ENCODE results near the gene HS2ST1.
A peak's percentile ranks its signal among the peaks of the same experiment; 100 is the strongest.
"Not testable (repeated sequence)": the region's sequence is repeated elsewhere in the genome, so short reads cannot be mapped to it uniquely, and the experiment has no call there.

HS2ST1 gene

DNA sequence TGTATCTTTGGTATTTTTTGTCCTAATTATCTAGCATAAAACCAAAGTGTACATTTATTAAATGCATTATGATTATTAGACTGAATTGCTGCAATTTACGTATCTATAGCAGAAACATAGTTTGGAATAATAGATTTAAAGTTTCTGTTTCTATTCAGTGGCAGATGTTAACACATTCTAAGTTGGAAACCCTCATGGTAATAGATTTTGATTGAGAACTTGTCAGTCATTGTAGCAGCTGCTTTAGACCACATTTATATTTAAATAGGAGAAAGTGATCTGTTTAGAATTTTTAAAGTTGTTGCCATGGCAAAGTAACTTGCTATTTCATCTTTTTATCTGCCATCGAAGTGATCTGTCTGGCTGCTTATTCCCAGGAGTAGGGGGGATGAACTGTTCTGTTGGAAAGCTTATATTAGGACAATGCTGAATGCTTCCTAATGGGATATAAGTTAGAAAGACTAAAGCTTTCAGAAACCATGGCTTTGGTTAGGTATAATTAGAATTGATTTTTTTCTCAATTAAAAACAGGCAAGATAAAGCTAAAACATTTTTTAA is 61.6 kb downstream of the HS2ST1 start:
- DNase-seq: no peak

DNA sequence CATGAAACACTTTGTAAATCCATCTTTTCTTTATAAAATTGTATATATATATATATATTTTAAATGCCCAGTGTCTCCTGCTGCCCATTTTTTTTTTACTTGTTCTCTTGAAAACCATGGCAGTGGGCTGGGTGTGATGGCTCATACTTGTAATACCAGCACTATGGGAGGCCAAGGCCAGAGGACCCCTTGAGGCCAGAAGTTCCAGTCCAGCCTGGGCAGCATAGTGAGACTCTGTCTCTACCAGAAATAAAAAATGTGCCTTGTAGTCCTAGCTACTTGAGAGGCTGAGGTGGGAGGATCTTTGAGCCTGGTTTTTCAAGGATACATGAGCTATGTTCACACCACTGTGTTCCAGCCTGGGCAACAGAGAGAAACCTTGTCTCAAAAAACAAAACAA is 62.2 kb downstream of the HS2ST1 start:
- no peak for DNase-seq

DNA sequence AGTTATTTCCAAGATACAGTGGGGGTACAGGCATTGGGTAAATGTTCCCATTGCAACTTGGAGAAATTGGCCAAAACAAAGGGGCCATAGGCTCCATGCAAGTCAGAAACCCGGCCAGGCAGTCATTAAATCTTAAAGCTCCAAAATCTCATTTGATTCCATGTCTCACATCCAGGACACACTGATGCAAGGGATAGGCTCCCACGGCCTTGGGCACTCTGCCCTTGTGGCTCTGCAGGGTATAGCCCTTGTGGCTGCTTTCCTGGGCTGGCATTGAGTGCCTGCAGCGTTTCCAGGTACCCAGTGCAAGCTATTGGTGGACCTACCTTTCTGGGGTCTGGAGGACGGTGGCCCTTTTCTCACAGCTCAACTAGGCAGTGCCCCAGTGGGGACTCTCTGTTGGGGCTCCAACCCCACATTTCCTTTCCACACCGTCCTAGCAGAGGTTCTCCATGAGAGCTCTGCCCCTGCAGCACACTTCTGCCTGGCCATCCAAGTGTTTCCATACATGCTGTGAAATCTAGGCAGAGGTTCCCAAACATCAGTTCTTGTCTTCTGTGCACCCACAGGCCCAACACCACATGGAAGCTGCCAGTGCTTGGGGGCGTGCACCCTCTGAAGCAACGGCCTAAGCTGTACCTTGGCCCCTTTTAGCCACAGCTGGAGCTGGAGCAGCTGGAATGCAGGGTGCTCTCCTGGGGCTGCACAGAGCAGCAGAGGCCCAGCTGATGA is 67.2 kb downstream of the HS2ST1 start:
- DNase-seq: no peak

DNA sequence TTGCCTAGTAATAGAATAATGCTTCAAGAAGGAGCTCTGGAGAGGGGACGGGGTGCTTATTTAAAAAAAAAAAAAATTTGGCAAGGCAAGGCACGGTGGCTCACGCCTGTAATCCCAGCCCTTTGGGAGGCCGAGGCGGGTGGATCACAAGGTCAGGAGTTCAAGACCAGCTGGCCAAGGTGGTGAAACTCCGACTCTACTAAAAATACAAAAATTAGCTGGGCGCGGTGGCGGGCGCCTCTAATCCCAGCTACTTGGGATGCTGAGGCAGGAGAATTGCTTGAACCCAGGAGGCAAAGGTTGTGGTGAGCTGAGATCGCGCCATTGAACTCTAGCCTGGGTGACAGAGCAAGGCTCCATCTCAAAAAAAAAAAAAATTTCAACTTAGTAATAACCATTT is 69.2 kb downstream of the HS2ST1 start:
- not testable (repeated sequence) for DNase-seq

DNA sequence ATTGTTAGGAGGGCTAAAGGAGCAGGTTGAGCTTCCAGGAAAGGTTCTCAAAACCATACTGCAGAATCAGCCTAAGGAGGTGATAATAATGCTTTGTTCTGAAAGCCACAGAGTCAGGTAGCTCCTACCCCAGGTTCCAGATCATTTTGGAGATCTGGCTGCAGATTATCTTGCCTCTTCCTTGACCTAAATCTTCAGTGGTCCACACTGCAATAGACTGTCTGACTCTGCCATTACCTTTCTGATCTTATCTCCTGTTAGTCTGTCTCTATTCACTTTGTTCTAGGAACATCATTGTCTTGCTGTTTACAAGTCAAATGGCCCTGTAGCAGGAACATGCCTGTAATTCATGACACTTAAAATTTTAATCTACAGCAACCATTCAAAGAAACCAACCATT is 73.0 kb downstream of the HS2ST1 start:
- no peak for DNase-seq

DNA sequence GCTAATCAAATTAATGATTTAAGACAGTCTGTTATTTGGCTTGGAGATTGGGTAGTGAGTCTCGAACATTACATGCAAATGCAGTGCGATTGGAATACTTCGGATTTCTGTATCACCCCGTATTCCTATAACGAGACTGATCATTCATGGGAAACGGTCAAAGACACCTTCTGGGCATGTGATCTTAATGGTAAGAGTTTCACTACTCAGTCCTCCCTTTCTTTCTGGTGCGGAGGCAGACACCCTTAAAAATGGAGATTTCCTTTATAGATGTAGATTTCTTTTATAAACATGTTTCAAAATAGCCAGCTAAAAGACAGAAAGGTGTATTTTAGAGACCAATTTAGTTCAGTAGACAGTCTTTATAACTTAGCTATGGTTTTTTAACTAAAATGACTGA is 74.4 kb downstream of the HS2ST1 start:
- DNase-seq: no peak

DNA sequence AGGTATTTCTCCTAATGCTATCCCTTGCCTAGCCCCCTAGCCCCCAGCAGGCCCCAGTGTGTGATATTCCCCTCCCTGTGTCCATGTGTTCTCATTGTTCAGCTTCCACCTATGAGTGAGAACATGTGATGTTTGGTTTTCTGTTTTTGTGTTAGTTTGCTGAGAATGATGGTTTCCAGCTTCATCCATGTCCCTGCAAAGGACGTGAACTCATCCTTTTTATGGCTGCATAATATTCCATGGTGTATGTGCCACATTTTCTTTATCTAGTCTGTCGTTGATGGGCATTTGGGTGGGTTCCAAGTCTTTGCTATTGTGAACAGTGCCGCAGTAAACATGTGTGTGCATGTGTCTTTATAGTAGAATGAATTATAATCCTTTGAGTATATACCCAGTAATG is 75.3 kb downstream of the HS2ST1 start:
- not testable (repeated sequence) for DNase-seq

DNA sequence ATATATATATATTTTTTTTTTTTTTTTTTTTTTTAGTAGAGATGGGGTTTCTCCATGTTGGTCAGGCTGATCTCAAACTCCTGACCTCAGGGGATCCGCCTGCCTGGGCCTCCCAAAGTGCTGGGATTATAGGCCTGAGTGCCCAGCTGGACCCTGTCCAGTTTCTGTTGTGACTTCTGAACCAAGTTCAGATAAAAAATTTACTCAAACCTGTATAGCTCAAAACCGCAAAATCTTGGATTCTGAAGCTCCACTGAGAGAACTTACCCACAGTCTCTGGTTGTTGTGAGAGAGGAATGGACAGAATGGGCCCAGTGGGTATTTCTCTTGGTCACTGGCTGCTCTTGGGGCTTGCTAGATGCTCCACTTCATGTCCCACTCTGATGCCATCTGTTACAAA is 76.4 kb downstream of the HS2ST1 start:
- no peak for DNase-seq

DNA sequence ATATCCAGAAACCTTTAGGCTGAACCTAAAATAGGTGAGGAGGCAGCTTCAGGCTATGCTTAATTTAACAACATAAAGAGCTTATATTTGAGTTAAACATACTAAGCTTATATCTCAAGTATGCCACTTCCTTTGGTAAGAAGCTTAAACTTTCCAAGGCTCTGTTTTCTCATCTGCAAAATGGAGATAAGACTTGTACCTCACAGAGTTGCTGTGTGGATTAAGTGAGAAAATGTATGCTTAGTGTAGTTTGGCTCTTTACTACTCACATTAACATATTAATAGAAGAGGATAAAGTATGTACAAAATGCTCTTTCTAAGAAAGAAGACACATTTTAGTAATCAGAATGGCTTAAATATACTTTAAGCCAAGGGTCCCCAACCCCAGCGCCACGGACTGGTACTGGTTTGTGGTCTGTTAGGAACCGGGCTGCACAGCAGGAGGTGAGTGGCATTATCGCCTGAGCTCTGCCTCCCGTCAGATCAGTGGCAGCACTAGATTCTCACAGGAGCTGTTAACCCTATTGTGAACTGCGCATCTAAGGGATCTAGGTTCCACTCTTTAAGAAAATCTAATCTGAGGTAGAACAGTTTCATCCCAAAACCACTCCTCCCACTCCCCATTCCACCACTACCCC is 77.2 kb downstream of the HS2ST1 start:
- DNase-seq: no peak

DNA sequence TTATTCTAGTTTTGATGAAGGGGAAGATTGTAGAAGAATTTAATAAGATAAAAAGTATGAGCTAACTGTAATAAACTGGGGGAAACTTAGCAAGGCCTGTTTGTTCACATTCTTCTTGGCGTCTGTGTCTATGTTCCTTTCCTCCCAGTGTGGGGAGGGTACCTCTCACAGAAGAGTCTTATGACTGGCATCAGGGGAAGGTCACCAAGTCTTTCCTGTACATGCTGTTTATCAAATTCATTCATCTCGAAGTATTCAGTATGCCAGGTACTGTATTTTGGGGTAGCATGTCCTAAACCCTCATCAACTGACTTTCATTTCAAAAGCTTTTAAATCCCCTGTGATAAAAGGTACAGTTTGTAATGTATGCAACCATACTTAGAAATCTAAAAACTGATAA is 78.4 kb downstream of the HS2ST1 start:
- no peak for DNase-seq

DNA sequence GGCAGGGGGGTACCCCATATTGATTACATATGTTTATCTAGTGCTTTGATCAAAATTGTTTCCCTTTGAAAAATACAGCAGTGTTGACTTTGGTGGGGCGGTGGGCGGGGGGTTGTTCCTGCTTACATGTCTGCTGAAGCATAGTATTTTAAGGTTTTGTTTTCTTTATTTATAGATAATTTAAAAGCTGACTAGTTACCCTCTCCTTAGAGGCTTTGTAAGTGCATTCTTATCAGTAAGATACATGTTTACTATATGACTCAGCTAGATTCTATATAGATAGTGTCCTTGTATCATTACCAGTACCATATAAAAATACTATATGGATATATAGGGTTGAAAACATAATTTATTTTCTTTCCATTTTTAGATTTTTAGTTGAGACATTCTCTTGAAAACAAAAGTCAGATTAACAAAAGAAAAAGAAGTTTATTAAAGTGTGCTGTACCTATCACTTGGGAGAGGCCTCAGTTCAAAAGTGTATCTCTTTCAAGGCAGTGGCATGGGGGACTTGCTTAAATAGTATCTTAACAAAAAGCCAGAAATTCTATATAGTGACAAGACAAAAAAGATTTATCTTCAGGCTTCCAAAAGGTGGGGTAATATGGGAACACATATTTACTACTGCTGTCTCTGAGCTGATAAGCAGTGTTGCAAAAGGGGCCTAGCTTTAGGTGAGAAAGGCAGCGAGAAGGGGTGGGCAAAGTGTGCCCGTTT is 79.0 kb downstream of the HS2ST1 start:
- no peak for DNase-seq

DNA sequence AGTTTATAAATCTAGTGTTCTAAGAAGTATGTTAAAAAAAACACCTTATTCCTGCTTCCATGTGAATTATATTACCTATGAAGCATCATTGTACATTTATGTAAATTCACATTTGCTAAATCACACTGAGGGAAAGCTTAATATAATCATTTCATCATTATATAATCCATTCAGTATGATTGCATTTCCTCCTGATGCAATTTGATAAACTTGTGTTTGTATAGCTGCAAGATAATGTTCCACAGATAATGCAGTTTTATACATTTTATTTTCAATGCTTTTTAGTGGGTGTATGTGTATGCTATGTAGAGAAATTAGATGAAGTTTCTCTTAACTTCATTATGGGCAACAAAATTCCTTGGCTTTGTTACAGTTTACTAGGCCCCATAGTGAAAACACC is 79.6 kb downstream of the HS2ST1 start:
- no peak for DNase-seq

DNA sequence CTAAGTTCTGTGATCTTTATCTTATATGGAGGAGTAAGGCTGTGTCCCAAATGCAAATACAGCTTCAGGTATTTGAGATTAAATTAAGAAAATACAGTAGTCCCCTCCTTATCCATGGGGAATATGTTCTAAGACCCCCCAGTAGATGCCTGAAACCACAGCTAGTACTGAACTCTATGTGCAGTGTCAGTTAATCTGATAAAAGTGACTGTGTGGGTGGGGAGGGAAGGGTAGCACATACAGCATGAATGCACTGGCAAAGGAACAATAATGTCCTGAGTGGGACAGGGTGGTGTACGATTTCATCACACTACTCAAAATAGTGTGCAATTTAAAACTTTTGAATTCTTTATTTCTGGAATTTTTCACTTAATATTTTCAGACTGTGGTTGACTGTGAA is 83.1 kb downstream of the HS2ST1 start:
- no peak for DNase-seq

DNA sequence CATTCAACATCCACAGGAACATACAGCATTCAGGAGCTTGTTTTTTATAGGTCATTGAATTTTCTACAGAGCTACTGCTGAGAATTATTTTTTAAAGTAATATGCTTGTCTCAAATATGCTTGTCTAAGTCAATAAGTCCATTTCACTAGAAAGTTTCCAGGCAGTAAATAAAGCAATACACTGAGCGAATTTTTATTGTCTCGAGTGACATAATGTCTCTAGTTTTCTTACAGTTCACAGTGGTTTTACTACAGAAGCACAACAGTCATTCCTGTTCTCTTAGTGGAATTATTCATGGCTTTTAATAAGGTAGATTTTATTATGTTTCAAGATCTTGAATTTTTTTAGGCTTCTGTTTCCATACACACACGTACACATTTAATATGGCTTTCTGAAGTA is 83.8 kb downstream of the HS2ST1 start:
- DNase-seq: no peak

DNA sequence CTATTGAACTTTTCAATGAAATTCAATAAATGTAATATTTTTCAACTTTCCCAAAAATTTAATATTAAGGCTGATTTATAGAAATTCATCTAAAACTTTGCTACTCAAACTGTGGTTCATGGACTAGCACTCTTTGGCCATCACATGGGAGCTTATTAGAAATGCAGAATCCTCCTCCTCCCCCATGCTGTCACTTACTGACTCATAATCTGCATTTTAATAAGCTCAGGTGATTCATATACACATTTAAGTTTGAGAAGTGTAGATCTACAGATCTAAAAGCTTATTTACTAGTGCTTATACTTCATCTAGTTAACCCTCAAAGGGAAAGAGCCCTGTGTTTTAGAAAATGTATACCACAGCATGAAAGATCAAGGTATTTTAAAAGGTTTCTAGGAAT is 84.3 kb downstream of the HS2ST1 start:
- no peak for DNase-seq

DNA sequence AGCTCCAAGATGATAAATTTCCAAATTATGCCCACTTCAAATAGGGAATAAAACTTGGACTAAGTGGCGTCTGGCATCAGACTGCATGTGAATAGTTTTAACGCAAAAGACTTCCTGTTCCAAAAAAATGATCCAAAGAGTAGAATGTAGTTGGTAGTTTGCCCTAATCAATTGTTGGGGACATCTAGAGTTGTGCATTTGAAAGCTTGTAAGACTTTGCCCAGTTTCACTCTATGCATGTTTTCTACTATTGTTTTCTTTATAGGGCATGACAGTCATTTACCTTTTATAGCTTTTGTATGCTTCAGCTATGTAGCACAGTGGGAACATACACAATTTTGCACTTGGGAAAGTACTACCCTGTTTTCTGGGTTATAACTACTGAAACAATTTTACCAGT is 86.0 kb downstream of the HS2ST1 start:
- DNase-seq: no peak

DNA sequence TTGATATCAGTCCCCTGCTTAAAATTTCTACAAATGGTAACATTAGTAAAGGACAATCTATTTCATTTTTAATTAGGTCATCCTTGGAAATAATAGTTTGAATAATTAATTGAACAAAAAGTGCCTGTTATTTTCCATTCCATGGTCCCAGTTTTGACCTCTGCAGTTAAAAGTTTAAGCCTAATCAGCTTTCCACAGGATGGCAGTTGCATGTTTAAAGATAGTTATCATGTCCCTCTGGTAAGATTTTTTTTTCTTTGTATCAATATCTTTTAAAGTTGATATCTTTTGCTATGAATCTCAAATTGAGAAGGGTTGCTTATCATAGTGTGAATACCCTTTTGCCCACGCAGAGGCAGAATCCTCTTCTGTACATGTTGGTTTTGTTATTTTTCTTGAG is 90.4 kb downstream of the HS2ST1 start:
- DNase-seq: no peak

DNA sequence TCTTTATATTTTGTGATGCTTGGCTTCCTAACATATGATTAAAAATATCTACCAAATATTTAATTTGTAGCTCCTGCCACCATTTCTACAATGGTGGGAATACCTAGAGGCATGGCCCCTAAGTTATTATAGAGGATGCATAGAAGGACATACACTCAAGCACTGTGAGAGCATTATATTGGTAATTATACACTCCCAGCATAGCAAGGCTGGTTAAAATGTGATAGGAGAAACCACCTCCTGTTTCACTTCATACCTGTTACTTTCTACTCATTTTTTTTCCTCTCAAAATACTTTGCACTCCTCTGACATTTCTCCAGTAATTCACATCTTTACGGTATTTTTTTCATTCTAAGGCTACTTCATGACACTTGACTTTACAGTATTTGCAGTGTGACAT is 92.9 kb downstream of the HS2ST1 start:
- DNase-seq: no peak

DNA sequence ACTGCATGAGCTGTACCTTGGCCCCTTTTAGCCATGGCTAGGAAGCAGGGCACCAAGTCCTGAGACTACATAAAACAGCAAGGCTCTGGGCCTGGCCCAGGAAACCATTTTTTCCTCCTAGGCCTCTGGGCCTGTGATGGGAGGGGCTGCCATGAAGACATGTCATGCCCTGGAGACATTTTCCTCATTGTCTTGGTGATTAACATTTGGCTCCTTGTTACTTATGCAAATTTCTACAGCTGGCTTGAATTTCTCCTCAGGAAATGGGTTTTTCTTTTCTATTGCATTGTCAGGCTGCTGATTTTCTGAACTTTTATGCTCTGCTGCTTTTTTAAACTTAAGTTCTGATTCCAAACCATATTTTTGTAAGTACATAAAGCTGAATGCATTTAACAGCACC is 99.0 kb downstream of the HS2ST1 start:
- DNase-seq: not testable (repeated sequence)

DNA sequence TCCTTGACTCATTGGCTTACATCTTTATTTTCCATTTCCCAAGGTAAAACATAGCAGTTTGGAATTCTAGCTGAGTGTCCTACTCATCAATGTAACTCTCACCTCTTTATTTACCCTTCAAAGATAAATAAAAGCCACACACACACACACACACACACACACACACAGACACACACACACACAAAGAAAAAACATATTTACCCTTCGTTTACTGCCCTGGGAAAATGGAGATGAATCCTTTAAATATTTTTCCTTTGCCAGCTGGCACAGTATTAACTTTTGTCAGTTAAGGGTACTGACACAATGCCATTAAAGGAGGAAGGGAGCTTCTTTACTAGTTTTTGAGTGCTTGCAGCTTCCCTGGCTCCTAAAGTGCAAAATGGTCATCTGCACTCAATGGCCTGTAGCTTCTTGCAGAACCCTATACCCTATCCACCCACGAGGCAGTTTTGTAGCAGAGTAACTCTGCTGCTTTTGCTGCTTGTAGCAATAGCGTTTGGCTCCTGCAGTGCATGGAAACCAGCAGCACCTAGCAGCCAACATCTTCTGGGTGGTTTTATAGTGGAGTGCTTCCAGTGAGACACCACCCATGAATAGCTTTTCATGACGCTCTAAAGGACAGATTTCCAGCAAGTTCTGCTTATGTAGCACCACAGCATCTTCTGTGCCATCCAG is 103.7 kb downstream of the HS2ST1 start:
- DNase-seq: no peak

DNA sequence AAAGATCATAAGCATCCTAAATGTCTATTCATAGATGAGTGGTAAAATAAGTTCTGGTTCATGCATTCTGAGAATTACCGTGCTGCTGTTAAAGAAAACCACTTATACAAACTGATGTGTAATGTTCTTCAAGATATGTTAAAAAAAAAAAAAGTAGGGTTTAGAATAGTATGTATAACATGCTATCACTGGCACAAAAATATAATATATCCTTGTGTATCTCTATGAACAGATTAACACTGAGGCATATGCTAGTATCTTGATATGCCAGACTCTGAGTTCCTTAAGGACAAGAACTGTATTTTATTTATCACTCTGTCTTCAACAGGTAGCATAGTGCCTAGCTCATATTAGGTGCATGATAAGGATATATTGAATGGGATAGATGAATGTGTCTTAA is 108.9 kb downstream of the HS2ST1 start:
- DNase-seq: no peak

DNA sequence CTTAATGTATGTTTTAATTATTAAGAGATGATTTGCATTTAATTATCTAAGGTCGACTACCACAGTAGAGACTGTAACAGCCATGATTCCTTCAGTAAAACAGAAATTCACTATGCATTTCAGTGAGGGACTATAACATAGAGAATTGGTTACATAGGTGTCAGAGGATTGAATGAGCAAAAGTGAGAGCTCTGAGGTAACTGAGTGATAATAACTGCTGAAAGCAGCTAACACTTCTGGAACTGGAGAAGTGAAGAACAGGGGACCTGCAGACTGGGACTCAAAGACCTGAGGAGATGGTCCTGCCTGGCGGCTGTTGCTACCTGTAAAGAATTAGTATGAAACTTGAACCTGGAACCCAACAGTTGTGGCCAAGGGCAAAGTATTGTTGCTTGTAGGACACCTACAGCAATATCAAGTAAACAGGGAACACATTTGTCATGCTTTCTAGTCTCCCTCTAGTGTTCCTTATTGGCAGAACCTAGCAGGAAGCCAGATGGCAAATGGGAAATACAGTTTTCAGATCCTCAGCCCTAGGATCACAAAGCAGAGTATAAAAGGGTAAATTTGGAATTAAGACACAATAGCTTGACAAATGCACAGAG is 110.6 kb downstream of the HS2ST1 start:
- peak; percentile 12 for DNase-seq

DNA sequence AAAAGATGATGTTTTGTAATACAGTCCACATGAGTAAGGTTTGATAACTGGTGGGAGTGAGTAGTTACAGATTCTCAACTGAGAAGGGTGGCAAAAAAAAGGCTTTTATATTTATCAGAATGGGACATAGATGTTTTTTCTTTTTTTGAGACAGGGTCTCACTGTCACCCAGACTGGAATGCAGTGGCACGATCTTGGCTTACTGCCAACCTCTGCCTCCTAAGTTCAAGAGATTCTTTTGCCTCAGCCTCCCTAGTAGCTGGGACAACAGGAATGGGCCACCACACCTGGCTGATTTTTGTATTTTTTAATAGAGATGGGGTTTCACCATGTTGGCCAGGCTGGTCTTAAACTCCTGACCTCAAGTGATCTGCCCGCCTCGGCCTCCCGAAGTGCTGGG is 113.1 kb downstream of the HS2ST1 start:
- not testable (repeated sequence) for DNase-seq
